DND-41 (cell line): ENCODE results near the gene PTPRN2.

Source experiments
- CTCF ChIP-seq: IDR thresholded peaks from 2 replicates; pipeline ENCODE4 v1.5.1; 2012; ENCODE audit warnings: borderline replicate concordance, low read length, moderate library complexity, mild to moderate bottlenecking; ENCODE audit not compliant: poor library complexity, severe bottlenecking; ENCODE audit errors: extremely low read depth
- EZH2 ChIP-seq: IDR thresholded peaks from 3 replicates; pipeline ENCODE4 v1.6.1; 2012; ENCODE audit warnings: borderline replicate concordance, low read depth, mild to moderate bottlenecking, moderate library complexity, low read length, inconsistent platforms; ENCODE audit not compliant: severe bottlenecking

GRCh38 chr7:158471716-158472115 lies 115.9 kb downstream of the PTPRN2 start:
- TF ChIP-seq EZH2 (no peak), CTCF (no peak)
